Measurements from ENCODE around the gene HNRNPA3. TPM values are rescaled to one million over a fixed set of nuclear protein-coding genes. Genes with fewer than 3 reads are reported as not detected.

HNRNPA3 gene
- total and polyA plus RNA-seq, 2 of the 13 experiments (the other 11 are each of a cell fraction or from before 2014, with no cell fraction given), result 73.3 to 97.7 TPM

DNA sequence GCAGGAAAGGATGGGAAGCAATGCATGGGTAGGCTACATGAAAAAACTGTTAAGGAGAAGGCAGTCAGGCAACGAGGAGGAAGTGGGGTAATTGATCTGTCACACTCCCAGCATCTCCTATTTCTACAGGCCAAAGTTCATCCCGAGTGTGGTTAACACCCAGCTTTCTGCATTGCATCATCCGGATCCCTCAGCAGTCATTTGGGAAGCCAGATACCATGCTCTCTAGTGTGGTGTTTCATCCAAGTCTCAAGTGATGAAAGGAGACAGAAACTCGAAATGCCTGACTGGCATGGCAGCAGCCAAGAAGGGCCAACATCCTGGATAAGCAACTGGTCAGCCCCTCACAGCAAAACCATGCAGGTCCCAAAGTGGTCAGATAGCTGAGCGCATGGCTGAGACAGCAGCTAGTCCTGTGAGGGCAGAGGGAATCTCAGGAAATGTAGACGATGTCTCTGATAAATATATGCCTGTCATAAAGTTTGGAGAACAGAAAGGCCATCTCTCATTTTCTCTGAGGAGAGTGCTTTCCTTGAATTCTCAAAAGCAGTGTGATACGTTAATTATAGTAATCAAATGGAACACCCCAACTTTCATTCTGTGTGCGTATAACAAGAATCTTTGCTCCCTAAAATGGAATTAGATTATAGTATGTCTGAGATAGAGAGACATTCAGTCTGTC, 24.8 kb upstream of the HNRNPA3 start (continued):
- TF ChIP-seq THAP8 (CRISPR knock-in tag; IDR thresholded peaks at IDR 0.05; ENCODE audit: borderline replicate concordance), result no peak
- no peak for TF ChIP-seq MAFK (conservative IDR thresholded peaks at IDR 0.05 in 1 of 2, IDR thresholded peaks at IDR 0.05 in 1 of 2; ENCODE audit: low read length in 2 of 2)
- no peak for TF ChIP-seq POLR2AphosphoS2 (IDR thresholded peaks at IDR 0.05; ENCODE audit: low read depth, low read length)
- peak; percentile 65 for TF ChIP-seq POGK (CRISPR knock-in tag; conservative IDR thresholded peaks at IDR 0.05)
- peak; percentile 82 for TF ChIP-seq POLR2AphosphoS5 (IDR thresholded peaks at IDR 0.05; ENCODE audit: low read depth, low read length)
- TF ChIP-seq, protein P1, sequence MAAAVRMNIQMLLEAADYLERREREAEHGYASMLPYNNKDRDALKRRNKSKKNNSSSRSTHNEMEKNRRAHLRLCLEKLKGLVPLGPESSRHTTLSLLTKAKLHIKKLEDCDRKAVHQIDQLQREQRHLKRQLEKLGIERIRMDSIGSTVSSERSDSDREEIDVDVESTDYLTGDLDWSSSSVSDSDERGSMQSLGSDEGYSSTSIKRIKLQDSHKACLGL (CRISPR knock-in tag; IDR thresholded peaks at IDR 0.05), result no peak
- TF ChIP-seq ZNF121 (CRISPR knock-in tag; IDR thresholded peaks at IDR 0.05), result peak; percentile 61; the same call in 1 of the 2 replicates
- no peak for TF ChIP-seq ZBTB1 (CRISPR knock-in tag; IDR thresholded peaks at IDR 0.05; ENCODE audit: borderline replicate concordance)
- TF ChIP-seq NR2F2 (IDR thresholded peaks at IDR 0.05; ENCODE audit: borderline replicate concordance, low read depth), result peak; percentile 72
- TF ChIP-seq JDP2 (CRISPR knock-in tag; IDR thresholded peaks at IDR 0.05; ENCODE audit: borderline replicate concordance), result no peak
- TF ChIP-seq GZF1 (CRISPR knock-in tag; IDR thresholded peaks at IDR 0.05), result no peak
- TF ChIP-seq ZFP37 (CRISPR knock-in tag; IDR thresholded peaks at IDR 0.05; ENCODE audit: borderline replicate concordance), result no peak
- TF ChIP-seq ZNF24 (IDR thresholded peaks at IDR 0.05), result no peak
- no peak for TF ChIP-seq CENPBD1 (CRISPR knock-in tag; IDR thresholded peaks at IDR 0.05; ENCODE audit: borderline replicate concordance, low read depth)
- peak; percentile 88; the same call in 1 of the 2 replicates for TF ChIP-seq TP53 (CRISPR knock-in tag; conservative IDR thresholded peaks at IDR 0.05)
- TF ChIP-seq GFI1 (CRISPR knock-in tag; IDR thresholded peaks at IDR 0.05; ENCODE audit: borderline replicate concordance), result peak; percentile 81; the same call in 1 of the 2 replicates
- TF ChIP-seq ZNF678 (CRISPR knock-in tag; IDR thresholded peaks at IDR 0.05), result peak; percentile 61; the same call in 1 of the 2 replicates
- no peak for TF ChIP-seq ZKSCAN1 (IDR thresholded peaks at IDR 0.05; ENCODE audit: low read length)
- no peak for TF ChIP-seq HMGA1 (CRISPR knock-in tag; conservative IDR thresholded peaks at IDR 0.05)
- no peak for TF ChIP-seq ZNF326 (CRISPR knock-in tag; IDR thresholded peaks at IDR 0.05; ENCODE audit: borderline replicate concordance)
- TF ChIP-seq, protein P2, sequence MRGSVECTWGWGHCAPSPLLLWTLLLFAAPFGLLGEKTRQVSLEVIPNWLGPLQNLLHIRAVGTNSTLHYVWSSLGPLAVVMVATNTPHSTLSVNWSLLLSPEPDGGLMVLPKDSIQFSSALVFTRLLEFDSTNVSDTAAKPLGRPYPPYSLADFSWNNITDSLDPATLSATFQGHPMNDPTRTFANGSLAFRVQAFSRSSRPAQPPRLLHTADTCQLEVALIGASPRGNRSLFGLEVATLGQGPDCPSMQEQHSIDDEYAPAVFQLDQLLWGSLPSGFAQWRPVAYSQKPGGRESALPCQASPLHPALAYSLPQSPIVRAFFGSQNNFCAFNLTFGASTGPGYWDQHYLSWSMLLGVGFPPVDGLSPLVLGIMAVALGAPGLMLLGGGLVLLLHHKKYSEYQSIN (CRISPR knock-in tag; IDR thresholded peaks at IDR 0.05; ENCODE audit: borderline replicate concordance), result no peak
- no peak for TF ChIP-seq RELA (CRISPR knock-in tag; IDR thresholded peaks at IDR 0.05)
- TF ChIP-seq FOXP1 (IDR thresholded peaks at IDR 0.05), result no peak; the same call in 1 of the 2 replicates
- TF ChIP-seq FOXP1 (CRISPR knock-in tag; IDR thresholded peaks at IDR 0.05), result peak; percentile 89
- no peak for TF ChIP-seq SRSF1 (optimal IDR thresholded peaks at IDR 0.05; ENCODE audit: low read depth, low read length)
- no peak for TF ChIP-seq U2AF2 (IDR thresholded peaks at IDR 0.05; ENCODE audit: low read depth, low read length)
- peak; percentile 93 for TF ChIP-seq FOXA3 (CRISPR knock-in tag; IDR thresholded peaks at IDR 0.05)

All from HepG2 (cell line).